LNCaP clone FGC (cell line): Measurements from ENCODE around the gene CCDC83.

Experiments used
- DNase-seq: peaks from one replicate; pipeline ENCODE4 v3.0.0-alpha.2; 2011; ENCODE audit warnings: low read depth
- H3K4me3 ChIP-seq: 2 replicates; pipeline ENCODE4 v1.5.1; 2011; ENCODE audit warnings: mild to moderate bottlenecking, low read depth, low read length, control low read depth
- TF ChIP-seq, protein P1 (sequence below): IDR thresholded peaks from 2 replicates; pipeline ENCODE4 v1.5.1; 2012; ENCODE audit warnings: mild to moderate bottlenecking; ENCODE audit not compliant: control insufficient read depth, insufficient read depth; ENCODE audit errors: extremely low read depth

CCDC83 gene

DNA sequence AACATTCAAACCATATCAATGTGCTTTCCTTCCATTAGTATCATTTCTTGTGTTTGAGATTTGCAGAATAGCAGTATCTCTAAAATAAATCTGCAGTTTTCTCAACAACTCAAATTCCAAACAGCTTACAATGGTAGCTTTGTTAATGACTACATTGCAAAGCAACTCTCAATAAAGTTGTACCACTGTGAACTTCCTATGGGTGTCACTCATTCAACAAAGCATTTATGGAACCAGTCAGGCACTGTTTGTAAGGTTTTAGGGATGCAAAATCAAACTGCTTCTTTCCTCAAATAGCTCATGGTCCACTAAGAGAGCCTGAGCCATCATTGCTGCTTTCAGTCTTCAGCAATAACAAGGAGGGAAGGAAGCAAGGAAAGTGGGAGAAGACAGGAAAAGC is 91.0 kb downstream of the CCDC83 start:
- DNase-seq: no peak
- TF ChIP-seq, protein P1, sequence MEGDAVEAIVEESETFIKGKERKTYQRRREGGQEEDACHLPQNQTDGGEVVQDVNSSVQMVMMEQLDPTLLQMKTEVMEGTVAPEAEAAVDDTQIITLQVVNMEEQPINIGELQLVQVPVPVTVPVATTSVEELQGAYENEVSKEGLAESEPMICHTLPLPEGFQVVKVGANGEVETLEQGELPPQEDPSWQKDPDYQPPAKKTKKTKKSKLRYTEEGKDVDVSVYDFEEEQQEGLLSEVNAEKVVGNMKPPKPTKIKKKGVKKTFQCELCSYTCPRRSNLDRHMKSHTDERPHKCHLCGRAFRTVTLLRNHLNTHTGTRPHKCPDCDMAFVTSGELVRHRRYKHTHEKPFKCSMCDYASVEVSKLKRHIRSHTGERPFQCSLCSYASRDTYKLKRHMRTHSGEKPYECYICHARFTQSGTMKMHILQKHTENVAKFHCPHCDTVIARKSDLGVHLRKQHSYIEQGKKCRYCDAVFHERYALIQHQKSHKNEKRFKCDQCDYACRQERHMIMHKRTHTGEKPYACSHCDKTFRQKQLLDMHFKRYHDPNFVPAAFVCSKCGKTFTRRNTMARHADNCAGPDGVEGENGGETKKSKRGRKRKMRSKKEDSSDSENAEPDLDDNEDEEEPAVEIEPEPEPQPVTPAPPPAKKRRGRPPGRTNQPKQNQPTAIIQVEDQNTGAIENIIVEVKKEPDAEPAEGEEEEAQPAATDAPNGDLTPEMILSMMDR: peak; percentile 11; the same call in 1 of the 2 replicates

DNA sequence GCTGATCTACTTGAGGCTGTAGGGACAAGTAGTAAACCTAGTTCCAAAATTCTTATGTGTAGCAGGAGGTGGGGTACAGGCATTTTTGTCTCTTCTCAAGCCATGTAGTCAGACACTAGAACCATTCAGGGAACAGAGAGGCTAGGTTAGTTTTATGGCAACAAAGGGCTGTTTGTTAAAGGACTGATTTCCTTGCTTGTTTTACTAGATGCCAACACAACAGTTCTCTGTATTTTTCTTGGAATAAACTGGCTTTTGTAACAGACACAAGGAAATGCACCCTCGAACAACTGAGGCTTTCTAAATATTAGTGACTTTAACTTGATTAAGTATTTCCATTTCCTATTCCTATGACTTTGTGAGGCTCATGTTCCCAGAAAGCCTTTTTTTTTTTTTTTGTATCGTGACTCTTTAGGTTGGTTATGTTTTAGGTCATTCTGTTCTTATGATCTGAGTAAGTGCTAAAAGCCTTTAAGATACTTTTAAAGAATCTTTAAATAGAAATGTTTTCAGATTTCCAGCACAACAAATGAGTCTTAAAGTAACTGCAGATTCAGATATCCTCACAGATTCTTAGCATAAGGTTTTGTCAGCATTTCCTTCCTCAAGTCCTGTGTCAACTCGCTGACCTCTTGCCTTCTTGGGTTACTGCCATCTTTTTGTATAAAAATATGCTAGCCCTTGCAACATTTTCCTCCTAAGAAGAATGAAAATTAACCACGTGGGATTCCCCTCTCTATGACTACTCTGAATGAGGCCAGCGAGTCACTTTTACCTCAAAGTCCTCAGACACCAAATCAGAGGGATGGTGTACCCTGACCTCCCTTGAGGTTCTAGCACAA is 92.5 kb downstream of the CCDC83 start:
- no peak for DNase-seq
- TF ChIP-seq, protein P1: no peak
- no peak overlapping the region for H3K4me3 ChIP-seq

More for the DNA sequence above, 91.0 kb downstream of the CCDC83 start:
- no peak overlapping the region for H3K4me3 ChIP-seq

DNA sequence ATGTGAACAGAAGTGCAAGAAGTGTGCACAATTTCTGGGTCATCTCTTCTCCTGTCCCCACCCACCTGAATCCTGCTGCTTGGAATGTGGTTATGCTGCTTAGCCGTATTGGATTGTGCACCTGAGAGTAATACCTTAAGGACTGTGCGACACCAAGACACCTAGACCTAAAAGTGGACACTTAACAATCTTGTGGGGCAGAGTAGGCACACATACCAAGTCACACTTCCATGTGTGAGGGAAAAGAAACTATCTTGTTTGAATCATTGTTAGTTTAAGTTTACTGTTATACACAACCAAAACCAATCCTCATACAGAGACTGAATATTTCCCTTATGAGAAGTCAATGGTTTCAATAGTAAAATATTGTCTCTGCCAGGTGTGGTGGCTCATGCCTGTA is 93.7 kb downstream of the CCDC83 start:
- DNase-seq: no peak

DNA sequence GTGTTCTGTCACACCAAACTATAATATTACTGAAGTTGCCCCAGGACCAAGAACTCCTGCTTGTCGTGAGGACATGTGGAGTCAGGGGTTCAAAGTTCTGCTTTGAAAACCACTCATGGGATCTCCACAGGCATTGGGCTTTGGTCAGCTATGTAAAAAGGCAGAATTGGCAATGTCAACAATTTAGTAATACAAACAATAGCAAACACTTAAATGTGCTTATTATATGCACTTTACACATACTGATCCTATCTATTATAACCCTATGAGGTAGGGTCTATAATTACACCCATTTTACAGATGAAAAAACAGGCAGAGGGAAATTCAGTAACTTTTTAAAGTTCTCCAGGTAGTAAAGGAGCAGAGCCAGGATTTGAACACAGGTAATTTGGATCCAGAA is 94.6 kb downstream of the CCDC83 start:
- TF ChIP-seq, protein P1: no peak
- DNase-seq: no peak
- no peak overlapping the region for H3K4me3 ChIP-seq

More for the DNA sequence above, 93.7 kb downstream of the CCDC83 start:
- TF ChIP-seq, protein P1: no peak
- H3K4me3 ChIP-seq: no peak overlapping the region

DNA sequence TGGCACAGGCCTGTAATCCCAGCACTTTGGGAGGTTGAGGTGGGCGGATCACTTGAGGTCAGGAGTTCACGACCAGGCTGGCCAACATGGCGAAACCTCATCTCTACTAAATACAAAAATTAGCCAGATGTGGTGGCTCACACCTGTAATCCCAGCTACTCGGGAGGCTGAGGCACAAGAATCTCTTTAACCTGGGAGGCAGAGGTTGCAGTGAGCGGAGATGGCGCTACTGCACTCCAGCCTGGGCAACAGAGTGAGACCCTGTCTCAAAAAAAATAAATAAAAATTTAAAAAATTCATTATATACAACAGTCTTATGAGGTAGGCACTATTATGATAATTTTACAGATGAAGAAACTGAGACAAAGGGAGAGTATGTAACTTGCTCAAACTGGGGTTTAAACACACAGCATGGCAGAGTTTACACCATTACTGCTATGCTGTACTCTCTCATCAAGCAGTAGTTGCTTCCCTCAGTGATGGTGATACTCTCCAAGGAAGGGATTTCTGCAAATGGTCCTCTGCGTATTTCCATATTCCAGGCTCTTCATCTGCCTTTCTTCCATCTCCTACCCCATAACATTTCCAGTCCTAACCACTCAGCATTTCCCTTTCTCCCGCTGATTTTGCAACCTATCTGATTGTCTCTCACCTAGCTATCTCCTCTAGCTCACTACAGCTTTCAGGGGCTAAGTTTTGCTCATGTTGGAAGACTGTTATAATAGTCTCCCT is 95.3 kb downstream of the CCDC83 start:
- H3K4me3 ChIP-seq: no peak overlapping the region
- TF ChIP-seq, protein P1: no peak
- no peak for DNase-seq

DNA sequence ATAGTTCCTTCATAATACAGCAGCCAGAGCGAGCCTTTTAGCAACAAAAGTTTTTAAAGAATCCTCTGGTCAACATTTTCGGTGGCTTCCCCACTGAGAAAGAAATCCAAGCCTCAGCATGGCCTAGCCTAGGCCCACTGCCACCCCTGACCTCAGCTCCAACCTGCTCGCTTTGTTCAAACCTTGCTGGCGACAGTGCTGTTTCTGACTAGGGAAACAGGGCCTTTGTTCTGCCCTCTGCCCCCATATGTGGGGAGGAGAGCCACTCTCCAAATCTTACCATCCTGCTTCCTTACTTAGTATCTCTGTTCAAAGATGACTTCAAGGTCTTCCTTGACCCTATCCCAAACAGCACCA is 95.8 kb downstream of the CCDC83 start:
- no peak overlapping the region for H3K4me3 ChIP-seq
- TF ChIP-seq, protein P1: no peak
- DNase-seq: no peak
